Measurements from ENCODE around the gene ING1.
"Not testable (repeated sequence)": the region's sequence is repeated elsewhere in the genome, so short reads cannot be mapped to it uniquely, and the experiment has no call there.

The ING1 gene

GRCh38 chr13:110719036-110719710 lies 5.7 kb downstream of the ING1 start:
- no peak overlapping the region for H3K4me3 ChIP-seq (ENCODE audit: low read length)
- TF ChIP-seq ZNF274 (IDR thresholded peaks at IDR 0.05; ENCODE audit: low read depth, low read length) = no peak

GRCh38 chr13:110722971-110723370 lies 9.5 kb downstream of the ING1 start:
- no peak for TF ChIP-seq ZNF274 (IDR thresholded peaks at IDR 0.05; ENCODE audit: low read depth, low read length)
- H3K4me3 ChIP-seq (ENCODE audit: low read length) = no peak overlapping the region

GRCh38 chr13:110723598-110723997 lies 10.1 kb downstream of the ING1 start:
- no peak for TF ChIP-seq ZNF274 (IDR thresholded peaks at IDR 0.05; ENCODE audit: low read depth, low read length)
- no peak overlapping the region for H3K4me3 ChIP-seq (ENCODE audit: low read length)

- H3K4me3 ChIP-seq (ENCODE audit: low read length) = not testable (repeated sequence)
These were observed 12.7 kb downstream of the ING1 start for GRCh38 chr13:110726153-110726552.

GRCh38 chr13:110726726-110727125 lies 13.2 kb downstream of the ING1 start:
- no peak for TF ChIP-seq ZNF274 (IDR thresholded peaks at IDR 0.05; ENCODE audit: low read depth, low read length)
- H3K4me3 ChIP-seq (ENCODE audit: low read length) = no peak overlapping the region

GRCh38 chr13:110731072-110731471 lies 17.6 kb downstream of the ING1 start:
- H3K4me3 ChIP-seq (ENCODE audit: low read length) = no peak overlapping the region
- TF ChIP-seq ZNF274 (IDR thresholded peaks at IDR 0.05; ENCODE audit: low read depth, low read length) = no peak

GRCh38 chr13:110734561-110734960 lies 21.1 kb downstream of the ING1 start:
- no peak for TF ChIP-seq ZNF274 (IDR thresholded peaks at IDR 0.05; ENCODE audit: low read depth, low read length)
- H3K4me3 ChIP-seq (ENCODE audit: low read length) = no peak overlapping the region

- no peak for TF ChIP-seq ZNF274 (IDR thresholded peaks at IDR 0.05; ENCODE audit: low read depth, low read length)
- H3K4me3 ChIP-seq (ENCODE audit: low read length) = no peak overlapping the region
These were observed 24.1 kb downstream of the ING1 start for GRCh38 chr13:110737555-110737954.

- no peak overlapping the region for H3K4me3 ChIP-seq (ENCODE audit: low read length)
- TF ChIP-seq ZNF274 (IDR thresholded peaks at IDR 0.05; ENCODE audit: low read depth, low read length) = no peak
These were observed 30.2 kb downstream of the ING1 start for GRCh38 chr13:110743687-110744086.

GRCh38 chr13:110746438-110746837 lies 32.9 kb downstream of the ING1 start:
- TF ChIP-seq ZNF274 (IDR thresholded peaks at IDR 0.05; ENCODE audit: low read depth, low read length) = no peak
- no peak overlapping the region for H3K4me3 ChIP-seq (ENCODE audit: low read length)

GRCh38 chr13:110748271-110748670 lies 34.8 kb downstream of the ING1 start:
- H3K4me3 ChIP-seq (ENCODE audit: low read length) = no peak overlapping the region
- no peak for TF ChIP-seq ZNF274 (IDR thresholded peaks at IDR 0.05; ENCODE audit: low read depth, low read length)

- no peak overlapping the region for H3K4me3 ChIP-seq (ENCODE audit: low read length)
- no peak for TF ChIP-seq ZNF274 (IDR thresholded peaks at IDR 0.05; ENCODE audit: low read depth, low read length)
These were observed 42.7 kb downstream of the ING1 start for GRCh38 chr13:110756219-110756631.

- TF ChIP-seq ZNF274 (IDR thresholded peaks at IDR 0.05; ENCODE audit: low read depth, low read length) = no peak
- H3K4me3 ChIP-seq (ENCODE audit: low read length) = no peak overlapping the region
These were observed 43.8 kb downstream of the ING1 start for GRCh38 chr13:110757296-110757695.

- no peak for TF ChIP-seq ZNF274 (IDR thresholded peaks at IDR 0.05; ENCODE audit: low read depth, low read length)
- H3K4me3 ChIP-seq (ENCODE audit: low read length) = no peak overlapping the region
These were observed 44.8 kb downstream of the ING1 start for GRCh38 chr13:110758195-110758805.

GRCh38 chr13:110759710-110760109 lies 46.2 kb downstream of the ING1 start:
- no peak for TF ChIP-seq ZNF274 (IDR thresholded peaks at IDR 0.05; ENCODE audit: low read depth, low read length)
- H3K4me3 ChIP-seq (ENCODE audit: low read length) = no peak overlapping the region

GRCh38 chr13:110760611-110761010 lies 47.1 kb downstream of the ING1 start:
- no peak for TF ChIP-seq ZNF274 (IDR thresholded peaks at IDR 0.05; ENCODE audit: low read depth, low read length)
- H3K4me3 ChIP-seq (ENCODE audit: low read length) = no peak overlapping the region

Measured in GM08714 (cell line).